Measurements from ENCODE around the gene TMEM229B.

TMEM229B gene

GRCh38 chr14:67514650-67515385 is 26.3 kb upstream of the TMEM229B start:
- no peak for DNase-seq

DNA sequence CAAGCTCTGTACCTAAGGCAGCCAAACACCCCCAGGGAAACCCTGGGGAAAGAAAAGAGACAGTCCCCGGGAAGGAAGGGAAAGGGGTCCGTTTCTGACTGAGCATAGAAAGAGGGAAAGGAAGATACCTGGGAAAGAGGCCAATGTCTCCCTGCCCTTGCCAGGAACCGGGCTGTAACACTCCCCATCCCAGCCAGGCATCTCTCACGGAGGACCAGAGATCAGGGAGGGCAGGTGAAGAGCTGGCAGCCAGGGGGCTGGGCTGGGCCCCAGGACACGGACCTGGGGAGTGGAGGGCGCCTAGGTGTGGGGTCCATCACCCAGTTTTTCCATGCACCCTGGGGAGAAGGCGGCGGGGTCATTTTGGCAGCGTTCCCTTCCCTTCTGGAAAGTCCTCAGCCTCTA is 25.7 kb upstream of the TMEM229B start:
- no peak for DNase-seq

GRCh38 chr14:67513631-67514108 is 25.1 kb upstream of the TMEM229B start:
- no peak for DNase-seq

DNA sequence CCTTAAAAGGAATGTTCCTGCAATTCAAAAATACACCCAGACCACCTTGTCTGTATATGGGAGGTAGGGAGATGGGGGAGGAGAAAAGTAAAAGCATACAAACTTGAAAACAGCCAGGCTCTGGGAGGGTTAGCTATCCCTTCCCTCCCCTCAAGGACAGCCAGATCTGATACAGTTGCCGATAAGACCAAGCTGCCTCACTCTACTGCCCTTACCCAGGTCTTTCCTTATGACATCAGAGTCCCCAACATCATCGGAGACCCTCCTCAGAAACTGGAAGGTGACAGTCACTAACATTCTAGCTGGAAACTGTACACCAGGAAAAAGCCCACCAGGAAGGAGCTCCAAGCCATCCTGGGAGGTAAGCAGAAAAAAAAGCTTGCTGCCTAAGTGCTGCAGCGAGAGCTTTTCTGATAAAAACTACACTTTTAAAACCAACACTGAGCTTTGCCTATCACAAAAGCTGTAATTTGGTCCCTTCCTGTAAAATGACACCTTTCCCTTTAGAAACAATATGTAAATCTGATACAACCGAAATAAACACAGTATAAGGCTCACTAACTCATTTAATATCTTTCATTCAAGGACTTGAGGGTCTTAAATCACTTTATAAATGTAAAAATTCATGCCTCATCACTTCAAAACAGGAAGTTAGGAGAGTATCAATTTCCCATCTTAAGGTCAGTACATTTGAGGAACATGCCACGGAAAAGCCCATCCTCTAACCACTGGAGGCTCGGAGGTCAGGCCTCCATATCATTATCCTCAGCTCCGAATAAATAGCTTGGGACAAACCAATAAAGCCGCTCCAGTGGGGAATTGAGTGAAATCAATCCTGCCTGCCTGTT is 24.2 kb upstream of the TMEM229B start:
- no peak for DNase-seq

DNA sequence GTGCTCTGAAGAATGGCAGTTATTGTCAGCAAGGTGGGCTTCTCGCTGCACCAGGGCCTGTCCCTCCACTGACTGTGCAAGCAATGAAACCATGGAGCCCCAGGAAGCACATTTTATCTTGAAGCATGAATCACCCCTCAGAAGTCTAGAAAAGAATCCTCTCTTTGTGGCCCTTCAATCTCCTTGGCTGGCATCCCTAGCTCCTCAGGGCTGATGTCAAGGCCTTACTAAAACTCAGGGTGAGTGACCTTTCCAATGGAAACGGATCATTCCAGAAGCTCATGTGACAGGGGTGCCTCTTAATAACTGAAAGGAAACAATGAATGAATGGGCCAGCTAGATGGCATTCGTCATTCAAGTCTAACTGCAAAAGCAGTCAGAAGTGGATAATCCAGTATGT is 22.3 kb upstream of the TMEM229B start:
- no peak for DNase-seq

- DNase-seq = no peak
Observed at GRCh38 chr14:67510121-67510520, 21.6 kb upstream of the TMEM229B start.

GRCh38 chr14:67508956-67509355 is 20.4 kb upstream of the TMEM229B start:
- DNase-seq = no peak

GRCh38 chr14:67505254-67505653 is 16.7 kb upstream of the TMEM229B start:
- no peak for DNase-seq

DNA sequence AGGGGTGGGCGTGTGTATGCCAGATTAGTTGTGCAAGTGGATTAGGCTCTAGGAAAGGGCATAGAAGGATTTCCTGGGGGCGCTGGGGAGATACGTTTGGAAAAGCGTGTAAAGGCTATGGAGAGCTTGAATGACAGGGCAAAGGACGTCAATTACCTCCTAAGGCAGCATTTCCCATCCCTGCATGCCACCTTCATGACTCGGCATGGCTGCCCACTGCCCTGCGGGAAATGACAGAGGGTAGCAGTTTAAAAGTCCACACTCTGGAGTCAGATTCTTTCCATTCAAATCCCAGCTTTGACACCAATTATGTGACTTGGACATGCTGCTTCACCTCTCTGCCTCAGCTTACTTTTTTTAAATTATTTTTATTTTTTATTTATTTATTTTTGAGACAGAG is 14.8 kb upstream of the TMEM229B start:
- no peak for DNase-seq

GRCh38 chr14:67502867-67503266 is 14.3 kb upstream of the TMEM229B start:
- DNase-seq = no peak

DNA sequence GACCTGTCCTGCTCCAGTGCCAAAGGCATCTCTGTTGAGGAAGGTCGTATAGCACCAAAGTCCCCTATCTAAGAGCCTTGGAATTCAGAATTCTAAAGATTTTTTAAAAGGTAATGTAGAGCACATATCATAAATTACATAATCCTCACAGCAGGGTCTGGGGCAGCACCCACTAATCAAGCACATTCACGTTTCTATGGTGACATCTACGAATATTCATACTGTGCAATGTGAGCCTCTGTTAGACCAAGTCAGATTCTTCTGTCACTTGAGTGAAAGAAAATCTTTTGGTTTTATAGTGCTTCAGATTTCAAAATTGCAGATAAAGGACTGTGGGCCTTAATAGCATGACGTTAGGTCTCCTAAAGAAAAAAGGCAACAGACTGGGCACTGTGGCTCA is 13.1 kb upstream of the TMEM229B start:
- no peak for DNase-seq

DNA sequence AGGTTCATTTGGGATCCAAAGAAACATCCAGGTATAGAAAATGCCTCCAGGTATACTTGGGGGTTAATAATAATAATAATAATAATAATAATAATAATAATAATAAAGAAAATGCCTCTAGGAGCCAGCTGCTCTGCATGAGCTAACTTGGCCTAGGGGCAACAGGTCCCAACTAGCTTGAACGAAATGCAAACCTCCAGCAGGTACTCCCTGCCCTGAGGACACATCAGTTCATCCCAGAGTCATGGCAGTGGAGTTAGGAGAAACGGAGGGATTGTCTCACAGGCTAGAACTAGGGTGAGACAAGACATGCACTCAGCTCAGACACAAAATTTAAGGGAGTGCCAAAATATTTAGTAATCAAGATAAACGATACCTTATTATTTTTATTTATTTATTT is 12.5 kb upstream of the TMEM229B start:
- DNase-seq = no peak

DNA sequence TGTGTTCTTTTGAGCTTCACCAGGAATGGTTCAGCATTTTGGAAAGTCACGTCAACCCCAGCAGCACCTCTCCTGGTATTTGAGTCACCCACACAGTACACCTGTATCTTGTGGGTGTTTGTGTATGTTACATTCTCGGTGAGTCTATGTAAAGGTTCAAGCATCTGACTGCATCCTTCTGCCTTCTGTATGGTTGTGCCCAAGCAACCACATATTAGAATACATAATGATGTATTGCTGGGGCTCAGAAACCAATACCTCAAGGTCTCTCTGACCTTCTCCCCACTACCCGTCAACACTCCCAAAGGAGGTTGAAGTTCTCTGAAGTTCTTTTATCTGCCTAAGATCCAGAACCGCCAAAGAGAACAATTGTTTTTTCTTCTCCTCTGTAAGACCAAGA is 9.2 kb upstream of the TMEM229B start:
- DNase-seq = no peak

GRCh38 chr14:67497216-67497615 is 8.7 kb upstream of the TMEM229B start:
- DNase-seq = no peak

- no peak for DNase-seq
Observed at GRCh38 chr14:67495827-67496226, 7.3 kb upstream of the TMEM229B start.

GRCh38 chr14:67493092-67493717 is 4.7 kb upstream of the TMEM229B start:
- no peak for DNase-seq

DNA sequence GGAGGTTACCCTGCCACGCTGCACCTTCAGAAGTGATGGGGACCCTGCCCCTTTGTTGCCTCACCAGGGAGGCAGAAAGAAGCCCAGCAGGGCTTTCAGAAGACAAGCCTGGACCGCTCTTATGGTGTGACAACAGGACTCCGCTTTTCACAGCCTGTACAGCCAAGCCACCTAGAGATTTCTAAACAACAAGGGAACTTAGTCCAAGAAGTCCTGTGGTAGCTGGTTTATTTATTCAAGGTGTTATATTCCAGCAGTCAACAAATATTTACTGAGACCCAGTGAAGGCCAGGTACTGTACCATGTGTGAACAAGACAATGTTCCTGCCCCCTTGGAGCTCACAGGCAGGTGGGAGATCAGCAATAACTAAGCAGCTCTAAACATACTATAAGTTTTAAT is 4.0 kb upstream of the TMEM229B start:
- DNase-seq = no peak

GRCh38 chr14:67491741-67492507 is 3.4 kb upstream of the TMEM229B start:
- DNase-seq = no peak

DNA sequence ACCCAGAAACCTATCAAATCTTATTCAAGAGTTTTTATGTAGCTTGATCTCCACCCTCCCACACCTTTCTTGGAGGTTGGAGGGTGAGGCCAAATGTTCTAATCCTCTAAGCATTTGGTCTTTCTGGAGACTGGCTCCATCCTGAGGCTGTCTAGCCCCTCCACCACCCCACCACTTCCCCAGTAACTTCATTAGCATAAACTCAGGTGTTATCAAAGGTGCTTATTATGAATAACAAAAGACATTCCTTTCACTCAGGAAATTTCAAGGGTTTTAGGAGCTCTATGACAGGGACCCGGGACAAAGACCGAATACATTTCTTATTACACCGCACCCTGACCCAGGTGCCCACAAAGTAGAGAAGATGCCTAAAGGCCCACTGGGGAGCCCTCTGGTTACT is 2.8 kb upstream of the TMEM229B start:
- DNase-seq = no peak

GRCh38 chr14:67490196-67490595 is 1.7 kb upstream of the TMEM229B start:
- no peak for DNase-seq

GRCh38 chr14:67487332-67487731 is 1.2 kb downstream of the TMEM229B start:
- DNase-seq = no peak

DNA sequence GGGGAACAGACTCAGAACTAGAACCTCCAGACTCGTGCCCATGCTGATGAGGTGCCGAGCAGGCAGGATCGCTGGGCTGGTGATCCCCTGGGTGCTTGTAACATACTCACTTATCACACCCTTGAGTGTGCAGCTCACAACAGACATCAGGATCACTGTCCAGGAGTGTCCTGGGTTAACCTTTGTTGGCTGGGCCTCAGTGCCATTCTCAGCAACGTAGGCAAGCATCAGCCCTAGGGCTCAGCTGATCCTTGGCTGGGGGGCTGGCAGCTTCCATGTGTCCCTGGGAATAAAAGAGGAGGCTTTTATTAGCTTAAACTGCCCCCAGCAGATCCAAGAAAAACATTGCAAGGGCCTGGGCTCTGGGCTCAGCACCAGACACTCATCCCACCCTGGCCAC is 1.6 kb downstream of the TMEM229B start:
- no peak for DNase-seq

GRCh38 chr14:67485501-67486095 is 2.9 kb downstream of the TMEM229B start:
- DNase-seq = no peak

All from NK-92 treated with Interleukin-12 subunit alpha and Interleukin-12 subunit beta, amount 100 ng/mL, for 24 hours (cell line).